Measurements from ENCODE around the gene TRUB2. TPM values are rescaled to one million over a fixed set of nuclear protein-coding genes. Genes with fewer than 3 reads are reported as not detected.

The TRUB2 gene
- total and polyA plus RNA-seq, 2 donors (not counting 3 experiments of a cell fraction or from before 2014, with no cell fraction given) = 21.1 to 39.3 TPM

- no peak for DNase-seq (ENCODE audit: low read depth, low spot score)
- Histone ChIP-seq H3K4me3 (replicated peaks in 1 of 3; ENCODE audit: insufficient read depth in 1 of 3, low read depth in 1 of 3, low read length in 3 of 3) (peak overlapping the region; percentile 47 to 95 (median 75)), H3K9me1 (replicated peaks; ENCODE audit: control insufficient read depth, extremely low read depth, insufficient read depth, low read length) (no peaks in the 10 kb centered on the region), H2AFZ (ENCODE audit: low read depth, low read length) (peak overlapping the region; percentile 75), H3K27ac (ENCODE audit: insufficient read depth, low read depth, low read length) (peak overlapping the region; percentile 64), H3K9ac (replicated peaks; ENCODE audit: extremely low read depth, insufficient read depth, low read length) (peak overlapping the region; percentile 87), H3K4me2 (ENCODE audit: insufficient read depth, low read length) (peak overlapping the region; percentile 93), H3K79me2 (ENCODE audit: control insufficient read depth, insufficient read depth, low read length) (peaks cover 37% of the 10 kb centered on the region), H3K27me3 (ENCODE audit: control insufficient read depth in 2 of 2, insufficient read depth in 2 of 2, low read length in 2 of 2) (no peaks in the 10 kb centered on the region), H4K20me1 (replicated peaks; ENCODE audit: control insufficient read depth, extremely low read depth, insufficient read depth, low read length) (no peaks in the 10 kb centered on the region), H3K36me3 (ENCODE audit: control insufficient read depth in 2 of 2, extremely low read depth in 1 of 2, insufficient read depth in 2 of 2, low read length in 2 of 2) (peaks cover 0 to 3% of the 10 kb centered on the region in 2 experiments), H3K4me1 (ENCODE audit: control insufficient read depth, extremely low read depth, insufficient read depth, low read length) (peaks cover 17% of the 10 kb centered on the region), H3K9me3 (replicated peaks; ENCODE audit: control insufficient read depth, insufficient read depth, low read length) (no peaks in the 10 kb centered on the region)
- TF ChIP-seq MAX (IDR thresholded peaks at IDR 0.05; ENCODE audit: insufficient read depth, insufficient read length) = no peak
- TF ChIP-seq JUN (IDR thresholded peaks at IDR 0.05; ENCODE audit: borderline replicate concordance, insufficient read depth, insufficient read length, low read depth) = no peak
- no peak for TF ChIP-seq FOS (IDR thresholded peaks at IDR 0.05; ENCODE audit: borderline replicate concordance, insufficient read depth, low read length)
- TF ChIP-seq MYC (IDR thresholded peaks at IDR 0.05; ENCODE audit: low read depth, low read length) = no peak
- TF ChIP-seq GATA2 (IDR thresholded peaks at IDR 0.05; ENCODE audit: insufficient read depth, insufficient read length, low read depth, low read length) = no peak
- TF ChIP-seq CTCF (IDR thresholded peaks at IDR 0.05; ENCODE audit: extremely low read depth in 1 of 2, insufficient read depth in 1 of 2, low read depth in 1 of 2, low read length in 2 of 2) = no peak
- CTCF ChIA-PET = interaction anchor here (0.9 to 3.8 kb wide), 11 partner anchors 8 to 151 kb away, joined by 3 to 50 read pairs (median 5); no protein-coding TSS in a partner anchor
- no TSS peak for BruUV-seq (replicated peaks)
- intact Hi-C loops (cut with micrococcal nuclease) (loop anchor here (2.0 kb wide), 2 partner anchors 42 to 48 kb away; partner anchors contain the start of genes COQ4 and TRUB2), dilution Hi-C loops (cut with MboI; ENCODE audit: extremely low pct_ligation_motif_present, low sequenced_read_pairs) (no loop called here)
- FAIRE-seq = no peak
- POLR2A ChIA-PET = interaction anchor here (1.7 kb wide), 1 partner anchor 182 kb away, joined by 6 read pairs; the partner anchor contains the start of gene SPTAN1
These were observed 48.1 kb upstream of the TRUB2 start for GRCh38 chr9:128370367-128370751.

Data from endothelial cell of umbilical vein (primary cell).